SK-N-MC (cell line): Measurements from ENCODE around the gene DOP1A.

Experiments
- EZH2 ChIP-seq: fragments of 200-600 bp; sonication (generic); IDR thresholded peaks from one replicate; pipeline ENCODE4 v1.6.1; 2017; ENCODE audit warnings: antibody characterized with exemption
- POLR2AphosphoS5 ChIP-seq: IDR thresholded peaks from 2 replicates; pipeline ENCODE4 v1.6.1; 2012; ENCODE audit warnings: mild to moderate bottlenecking, low read depth, low read length, borderline replicate concordance

DNA sequence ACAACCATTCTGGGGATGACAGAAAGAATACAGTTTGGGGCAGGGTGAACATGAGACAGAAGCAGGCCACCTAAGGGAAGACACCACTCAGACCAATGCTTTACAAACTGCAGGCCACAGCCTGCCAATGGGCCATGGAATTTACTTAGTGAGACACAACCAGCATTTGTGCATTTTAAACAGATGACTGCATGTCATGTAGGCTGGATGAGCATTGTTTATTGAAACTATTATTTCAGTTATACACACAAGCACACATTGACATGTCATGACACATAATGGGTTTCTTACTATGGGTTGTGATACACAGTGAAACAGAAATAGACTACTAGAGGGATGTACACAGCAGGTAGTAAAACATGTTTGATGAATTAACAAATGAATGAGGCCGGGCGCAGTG is 117.6 kb downstream of the DOP1A start:
- TF ChIP-seq POLR2AphosphoS5 = no peak
- no peak for TF ChIP-seq EZH2
